GM18517 (cell line): ENCODE data around the gene OXCT1.
"Not testable (repeated sequence)": the region's sequence is repeated elsewhere in the genome, so short reads cannot be mapped to it uniquely, and the experiment has no call there.

Experiments
- ATAC-seq: cut with Tn5 transposase; IDR thresholded peaks from one replicate; pipeline ENCODE4 v1.9.1; 2021; ENCODE audit warnings: mild to moderate bottlenecking, moderate library complexity; ENCODE audit not compliant: unreplicated experiment

OXCT1 gene

DNA sequence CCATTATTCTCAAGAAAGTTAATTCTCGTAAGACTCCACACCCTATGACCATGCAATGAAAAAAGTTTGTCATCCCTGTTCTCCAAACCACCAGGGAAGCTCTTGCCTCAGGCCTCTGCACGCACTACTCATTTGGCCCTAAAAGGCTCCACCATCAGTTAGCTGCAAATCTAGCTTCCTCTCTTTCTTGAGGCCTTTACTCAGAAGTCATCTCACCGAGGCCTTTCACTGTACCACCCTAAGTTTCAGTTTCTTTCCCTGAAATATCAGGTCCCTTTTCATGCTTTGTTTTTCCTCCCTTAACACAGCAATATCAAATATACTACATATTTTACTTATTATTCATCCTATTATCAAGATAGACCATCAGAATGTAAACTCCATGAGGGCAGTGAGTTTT is 39.1 kb downstream of the OXCT1 start:
- ATAC-seq, result no peak

DNA sequence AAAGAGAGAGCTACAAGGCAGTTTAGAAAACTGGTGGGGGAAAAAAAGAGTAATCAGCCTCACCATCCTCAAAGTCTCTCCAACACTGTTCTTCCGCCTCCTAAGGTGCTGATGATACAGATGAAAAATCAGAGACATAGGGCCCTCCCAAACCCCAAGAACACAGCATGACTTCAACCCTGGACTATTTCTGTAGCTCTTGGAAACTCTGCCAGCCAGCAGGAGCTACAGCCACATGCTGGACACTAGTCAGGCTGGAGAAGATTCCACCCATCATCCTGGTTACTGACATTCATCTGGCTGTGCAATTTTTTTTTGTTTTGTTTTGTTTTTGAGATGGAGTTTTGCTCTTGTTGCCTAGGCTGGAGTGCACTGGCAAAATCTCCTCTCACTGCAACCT is 42.4 kb downstream of the OXCT1 start:
- no peak for ATAC-seq

DNA sequence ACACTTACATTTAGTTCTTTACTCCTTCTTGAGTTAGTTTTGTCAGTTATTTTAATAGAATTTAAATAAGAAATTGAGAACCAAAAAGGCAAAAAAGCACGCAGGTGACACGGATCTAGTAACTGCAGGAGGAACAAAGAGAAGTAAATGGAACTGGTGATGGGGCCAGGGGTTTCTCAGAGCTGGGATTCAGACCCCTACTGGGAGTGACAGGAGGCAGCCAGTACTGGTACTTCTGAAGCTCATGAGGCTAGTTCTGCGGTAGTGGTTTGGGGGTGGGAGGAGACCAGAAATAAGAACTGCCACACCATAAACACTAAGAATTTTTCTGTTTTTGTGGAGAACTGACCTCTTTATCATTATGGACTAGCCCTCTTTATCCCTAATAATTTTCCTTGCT is 48.2 kb downstream of the OXCT1 start:
- ATAC-seq, result no peak

DNA sequence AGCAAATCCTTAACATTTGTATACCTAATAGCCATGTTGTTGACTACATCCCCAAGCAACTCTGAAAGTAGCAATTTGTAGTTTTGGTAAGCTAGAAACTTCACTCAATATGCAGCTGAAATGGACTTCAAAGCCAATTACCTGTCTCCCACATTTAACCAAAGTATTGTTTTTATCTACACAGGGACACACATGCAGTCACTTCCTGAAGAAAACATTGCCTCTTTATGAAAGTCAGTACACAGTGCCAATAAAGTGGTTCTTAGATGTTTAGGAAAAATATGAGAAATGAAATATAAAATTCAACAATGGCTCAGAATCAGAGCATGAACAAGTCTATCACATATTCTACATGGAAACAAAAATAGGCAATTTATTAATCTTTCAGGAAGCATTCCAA is 49.2 kb downstream of the OXCT1 start:
- ATAC-seq, result no peak

DNA sequence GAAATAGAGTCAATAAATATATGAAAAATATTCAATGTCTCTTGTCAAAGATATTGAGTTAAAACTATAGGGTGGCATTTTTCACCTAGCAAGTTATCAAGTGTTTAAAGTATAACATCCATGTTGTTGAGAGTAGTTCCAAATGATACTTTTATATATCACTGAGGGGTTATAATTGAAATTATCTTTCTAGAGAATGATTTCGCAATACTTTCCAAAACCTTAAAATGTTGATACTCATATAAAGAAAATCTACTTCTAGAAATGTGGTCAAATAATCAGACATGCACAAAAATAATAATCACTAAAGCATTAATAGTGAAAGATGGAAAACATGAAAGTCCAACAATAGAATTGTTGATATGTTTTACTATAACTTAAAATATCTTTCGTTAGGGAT is 50.1 kb downstream of the OXCT1 start:
- no peak for ATAC-seq

DNA sequence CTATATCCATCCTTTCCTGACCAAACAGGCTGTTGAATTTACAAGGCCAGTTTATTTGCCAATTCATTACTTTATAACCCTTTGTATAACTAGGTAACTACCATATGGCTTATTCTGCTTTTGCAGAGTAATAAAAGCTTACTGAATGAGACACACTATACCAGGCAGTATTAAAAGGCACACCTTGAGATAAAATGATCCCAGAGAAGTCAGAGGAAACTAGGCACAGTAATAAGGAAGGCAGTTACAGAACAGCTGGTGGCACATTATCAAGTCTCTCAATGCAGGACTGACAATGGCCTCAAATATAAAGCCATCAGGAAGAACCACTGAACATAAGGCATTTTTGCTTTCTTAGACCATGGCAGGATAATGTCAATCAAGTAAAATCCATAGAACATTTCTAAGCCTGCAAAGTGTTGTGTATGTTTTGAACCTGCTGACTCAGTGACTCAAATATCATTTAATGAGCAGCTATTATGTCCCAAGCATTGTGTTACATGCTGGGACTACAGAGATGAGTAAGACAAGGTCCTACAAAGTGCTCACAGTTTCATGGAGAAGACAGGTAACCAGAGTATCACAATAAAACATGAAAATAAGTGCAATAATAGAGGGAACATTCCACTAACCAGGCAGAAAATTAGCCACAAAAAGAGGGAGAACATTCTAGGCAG is 52.5 kb downstream of the OXCT1 start:
- no peak for ATAC-seq

DNA sequence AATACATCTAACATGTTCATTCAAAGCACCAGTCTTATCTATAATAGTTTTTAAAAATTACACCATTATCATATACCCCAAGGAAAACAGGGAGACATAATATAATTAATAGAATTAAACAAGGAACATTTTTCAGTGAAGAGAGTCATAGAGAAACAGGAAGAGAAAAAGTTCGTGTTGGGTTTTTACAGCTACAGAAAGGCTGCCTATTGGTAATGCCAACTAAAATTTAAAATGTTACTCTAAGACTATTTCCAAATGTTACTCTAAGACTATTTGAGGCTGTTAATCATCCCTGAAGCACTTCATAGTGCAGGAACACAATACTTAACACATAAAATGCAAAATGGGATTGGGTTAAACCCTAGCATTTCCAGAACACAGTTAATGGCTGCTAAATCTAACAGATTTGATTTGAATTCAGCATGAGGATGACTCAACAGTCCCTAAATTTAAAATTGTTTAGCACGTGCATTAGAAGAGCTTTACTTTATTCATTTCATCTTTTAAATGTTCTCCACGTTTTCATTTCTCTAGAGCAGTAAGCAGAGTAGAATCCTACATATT is 54.5 kb downstream of the OXCT1 start:
- no peak for ATAC-seq

DNA sequence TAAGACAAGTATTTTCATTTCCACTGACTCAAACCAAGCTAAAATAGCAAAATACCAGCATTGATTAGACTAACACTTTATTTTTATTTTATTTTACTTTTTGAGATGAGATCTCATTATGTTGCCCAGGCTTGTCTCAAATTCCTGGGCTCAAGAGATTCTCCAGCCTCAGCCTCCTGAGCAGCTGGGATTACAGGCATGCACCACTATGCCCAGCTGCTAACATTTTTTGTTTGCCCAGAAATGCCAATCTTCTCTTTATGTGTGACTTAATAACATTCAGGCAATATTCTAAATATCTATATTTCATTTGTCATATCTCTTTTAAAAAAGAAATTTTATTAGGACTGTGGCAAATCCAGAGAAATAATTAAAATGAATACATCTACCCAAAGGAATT is 55.0 kb downstream of the OXCT1 start:
- ATAC-seq, result no peak

DNA sequence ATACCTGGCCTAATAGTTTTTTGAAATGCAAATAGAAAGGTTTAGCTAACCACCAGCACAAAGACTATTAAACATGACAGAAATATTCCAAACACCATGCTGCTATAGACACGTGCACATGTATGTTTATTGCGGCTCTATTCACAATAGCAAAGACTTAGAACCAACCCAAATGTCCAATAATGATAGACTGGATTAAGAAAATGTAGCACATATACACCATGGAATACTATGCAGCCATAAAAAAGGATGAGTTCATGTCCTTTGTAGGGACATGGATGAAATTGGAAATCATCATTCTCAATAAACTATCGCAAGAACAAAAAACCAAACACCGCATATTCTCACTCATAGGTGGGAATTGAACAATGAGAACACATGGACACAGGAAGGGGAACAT is 55.9 kb downstream of the OXCT1 start:
- ATAC-seq, result not testable (repeated sequence)

DNA sequence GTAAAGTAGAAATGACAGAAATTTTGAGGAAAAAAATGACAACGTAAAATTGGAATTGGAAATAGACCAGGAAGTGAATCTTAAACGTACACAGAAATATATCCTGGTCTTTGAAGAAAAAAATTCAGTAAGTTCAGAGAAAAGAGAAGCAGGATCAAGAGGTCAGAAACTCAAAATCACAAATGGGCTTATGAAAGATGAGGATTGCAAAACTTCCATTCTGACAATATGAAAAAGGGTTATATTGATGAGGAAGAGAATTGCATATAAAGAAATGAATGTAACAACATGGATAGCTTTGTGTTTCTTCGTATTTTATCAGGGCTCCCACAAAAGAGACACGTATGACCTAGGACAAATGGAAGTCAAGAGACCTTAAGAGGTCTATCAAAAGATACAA is 58.1 kb downstream of the OXCT1 start:
- ATAC-seq, result no peak

DNA sequence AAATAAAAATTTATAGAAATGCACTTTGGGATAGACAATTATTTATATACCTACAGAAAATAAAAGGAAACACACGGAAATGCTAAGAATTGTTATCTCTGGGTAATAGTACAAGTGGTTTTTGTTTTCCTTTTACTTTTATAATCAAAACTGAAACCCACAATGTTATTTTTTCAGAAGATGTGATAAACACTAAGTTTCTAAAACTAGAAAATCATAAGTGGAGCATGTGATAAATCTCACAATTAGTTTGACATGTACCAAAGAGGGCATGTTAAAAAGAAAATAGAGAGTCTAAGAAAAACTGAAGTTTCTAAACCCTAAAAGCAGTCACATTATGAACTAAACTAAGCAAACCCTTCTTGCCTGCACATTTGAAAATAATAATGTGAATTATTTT is 61.1 kb downstream of the OXCT1 start:
- ATAC-seq, result no peak

DNA sequence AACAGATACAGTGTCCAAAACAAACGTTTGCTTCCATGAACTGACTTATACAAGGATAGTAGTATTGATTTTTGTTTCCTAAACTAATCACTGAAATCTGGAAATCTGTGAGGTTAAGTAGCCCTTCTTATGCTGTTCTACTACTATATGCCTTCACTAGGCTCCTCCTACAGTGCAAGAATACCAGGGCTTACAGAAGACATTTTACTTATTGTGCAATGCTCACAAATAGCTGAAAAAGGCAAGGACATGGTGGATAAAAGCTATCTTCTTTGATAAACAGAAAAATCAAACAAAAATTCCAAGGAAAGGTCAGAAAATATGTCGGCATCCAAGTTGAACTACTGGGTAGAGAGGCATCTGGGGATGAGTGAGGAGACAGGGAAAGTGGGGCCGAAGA is 61.9 kb downstream of the OXCT1 start:
- ATAC-seq, result no peak

DNA sequence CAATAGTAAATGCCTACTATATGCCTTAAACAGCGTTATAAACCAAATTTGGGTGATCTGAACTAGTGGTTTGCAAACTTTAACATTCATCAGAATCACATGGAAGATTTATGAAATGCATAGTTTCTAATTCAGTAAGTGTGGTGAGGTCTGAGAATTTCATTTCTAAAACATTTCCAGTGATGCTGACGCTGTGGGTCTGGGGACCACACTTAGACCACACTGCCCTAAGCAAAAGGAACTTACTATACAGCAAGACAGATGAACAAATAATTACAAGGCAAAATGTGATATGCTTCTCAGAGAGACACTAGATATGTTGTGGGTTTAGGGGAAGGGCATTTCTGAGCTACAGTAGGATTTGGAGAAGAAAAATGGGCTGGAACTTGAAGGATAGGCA is 72.6 kb downstream of the OXCT1 start:
- no peak for ATAC-seq

DNA sequence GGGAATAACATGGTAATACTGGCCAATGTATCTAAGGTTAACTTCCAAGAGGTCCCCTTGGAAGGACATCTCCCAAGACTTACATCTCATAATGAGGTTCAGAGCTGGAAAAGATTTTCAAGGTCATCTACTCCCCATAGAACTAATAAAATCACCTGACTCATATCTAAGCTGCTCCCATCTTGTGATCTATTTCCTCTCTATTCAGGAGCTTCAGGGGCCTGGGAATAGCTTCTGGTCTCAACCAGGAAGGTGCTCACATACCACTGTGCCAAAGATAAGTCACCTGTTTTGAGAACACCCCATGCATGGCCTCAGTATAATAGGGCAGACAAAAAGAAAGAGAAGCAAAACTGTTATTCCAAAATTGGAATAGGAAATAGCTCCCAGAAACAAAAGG is 74.2 kb downstream of the OXCT1 start:
- ATAC-seq, result no peak

DNA sequence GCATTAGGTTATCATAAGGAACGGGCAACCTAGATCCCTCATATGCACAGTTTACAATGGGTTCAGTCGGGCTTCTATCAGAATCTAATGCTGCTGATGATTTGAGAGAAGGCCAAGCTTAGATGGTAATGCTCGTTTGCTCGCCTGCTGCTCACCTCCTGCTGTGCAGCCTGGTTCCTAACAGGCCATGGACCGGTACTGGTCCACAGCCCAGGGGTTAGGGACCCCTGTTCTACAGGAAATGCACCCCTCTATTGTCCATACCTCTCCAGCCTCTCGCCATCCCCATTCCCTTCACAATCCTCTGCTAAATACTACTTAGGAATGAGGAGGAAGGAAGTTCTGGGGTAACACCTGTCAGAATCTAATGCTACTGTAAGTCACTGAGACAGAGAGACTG is 75.1 kb downstream of the OXCT1 start:
- ATAC-seq, result no peak

DNA sequence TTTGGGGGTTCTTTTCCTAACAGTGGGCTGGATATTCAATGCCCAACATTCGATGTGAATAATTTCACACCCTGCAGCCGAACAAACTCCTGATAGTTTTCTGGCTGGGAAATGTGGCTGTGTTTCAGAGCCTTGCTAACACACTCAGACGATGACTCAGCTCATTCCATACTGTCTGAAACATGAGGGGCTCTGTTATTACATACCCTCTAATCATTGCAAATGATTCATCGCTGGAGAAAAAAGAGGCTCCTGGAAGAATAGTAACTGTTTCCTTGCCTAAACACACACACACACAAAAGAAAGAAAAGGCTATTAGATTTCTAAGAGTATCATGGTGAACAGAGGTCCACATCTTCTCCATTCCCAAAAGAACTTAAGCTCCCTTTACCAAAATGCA is 75.8 kb downstream of the OXCT1 start:
- ATAC-seq, result no peak

DNA sequence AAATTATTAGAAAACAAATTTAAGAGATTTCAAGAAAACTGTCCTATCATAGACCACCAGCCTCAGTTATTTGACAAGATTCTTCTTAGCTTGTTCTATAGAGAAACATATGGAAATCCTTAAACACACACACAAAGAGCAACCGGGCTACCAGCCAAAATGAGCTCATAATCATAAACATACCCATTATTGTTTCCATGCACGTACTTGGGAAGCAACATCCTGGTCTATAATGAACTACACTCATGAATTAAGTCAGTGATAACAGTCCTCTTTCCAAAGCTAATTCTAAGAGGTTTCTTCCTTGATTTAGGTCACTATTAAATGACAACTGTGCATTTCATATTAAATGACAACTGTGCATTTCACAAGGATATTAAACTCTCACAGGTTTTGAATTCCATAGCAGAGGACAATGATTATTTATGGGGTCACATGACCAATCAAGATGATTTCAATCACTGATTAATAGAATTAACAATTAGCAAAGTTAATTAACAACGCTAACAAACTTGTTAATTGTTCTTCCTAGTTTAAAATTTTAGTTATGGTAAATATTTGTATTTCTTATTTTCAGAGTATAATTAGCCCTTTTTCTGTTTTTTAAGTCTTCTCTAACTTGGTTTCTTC is 77.0 kb downstream of the OXCT1 start:
- ATAC-seq, result no peak

DNA sequence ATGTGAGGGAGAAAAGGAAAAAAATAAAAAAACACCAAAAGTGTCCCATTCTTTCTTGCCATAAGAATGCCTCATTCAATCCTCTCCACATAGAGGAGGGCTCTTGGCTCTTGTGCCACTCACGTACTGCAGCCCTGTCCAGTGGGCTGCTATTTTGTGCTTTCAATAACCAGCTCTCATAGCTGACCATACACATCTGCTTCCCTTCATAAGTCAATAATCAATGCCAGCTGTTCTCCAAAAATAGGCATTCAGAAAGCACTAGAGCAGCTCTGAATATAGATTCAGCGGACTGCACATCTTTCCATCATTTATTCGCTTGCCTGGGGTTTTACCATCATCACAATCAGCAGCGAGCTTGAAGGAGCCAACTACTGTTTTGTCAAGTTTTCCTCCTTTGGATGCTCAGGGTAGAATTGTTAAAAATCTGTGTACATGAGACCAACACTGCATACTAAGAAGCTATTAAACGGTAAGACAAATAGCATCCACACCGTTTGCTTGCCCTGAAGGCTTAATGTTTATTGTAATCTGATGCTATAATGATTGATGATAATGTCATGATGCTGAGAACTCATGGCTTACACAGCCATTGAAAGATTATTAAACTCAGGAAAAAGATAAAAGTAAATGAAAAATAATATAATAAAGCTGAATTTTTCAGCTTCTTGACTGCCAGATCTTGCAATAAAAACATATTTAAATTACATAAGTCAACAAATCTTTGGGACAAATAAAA is 80.0 kb downstream of the OXCT1 start:
- no peak for ATAC-seq

DNA sequence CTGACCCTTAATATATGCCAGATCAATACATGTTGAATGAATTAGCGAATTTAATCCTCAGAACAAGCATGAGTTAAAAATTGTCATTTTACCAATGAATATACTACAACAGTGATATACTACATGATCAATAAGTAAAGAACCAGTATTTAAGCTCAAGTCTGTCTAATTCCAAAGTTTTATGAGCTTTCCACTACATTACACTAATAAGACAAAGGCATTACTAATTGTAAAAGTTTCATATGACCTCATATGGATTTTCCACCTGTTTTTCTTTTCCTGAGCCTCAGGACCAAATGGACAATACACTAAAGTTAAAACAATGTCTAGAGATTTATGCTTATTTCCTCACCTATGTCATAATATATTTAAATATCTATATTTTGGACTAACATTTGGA is 80.8 kb downstream of the OXCT1 start:
- no peak for ATAC-seq

DNA sequence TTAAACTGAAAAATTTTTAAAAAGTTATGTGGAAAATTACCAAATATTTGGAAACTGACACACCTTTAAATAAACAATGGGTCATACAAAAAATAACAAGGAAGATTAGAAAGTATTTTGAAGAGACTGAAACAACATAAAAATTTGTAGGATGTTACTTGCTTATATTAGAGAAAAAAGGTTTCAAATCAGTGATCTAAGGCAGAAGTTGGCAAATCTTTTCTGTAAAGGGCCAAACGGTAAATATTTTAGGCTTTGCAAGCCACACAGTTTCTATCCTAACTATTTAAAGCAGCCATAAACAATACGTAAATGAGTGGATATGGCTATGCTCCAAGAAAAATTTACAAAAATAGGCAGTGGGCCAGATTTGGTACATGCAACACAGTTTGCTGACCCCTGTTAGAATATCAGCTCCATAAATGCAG is 81.3 kb downstream of the OXCT1 start:
- ATAC-seq, result no peak

DNA sequence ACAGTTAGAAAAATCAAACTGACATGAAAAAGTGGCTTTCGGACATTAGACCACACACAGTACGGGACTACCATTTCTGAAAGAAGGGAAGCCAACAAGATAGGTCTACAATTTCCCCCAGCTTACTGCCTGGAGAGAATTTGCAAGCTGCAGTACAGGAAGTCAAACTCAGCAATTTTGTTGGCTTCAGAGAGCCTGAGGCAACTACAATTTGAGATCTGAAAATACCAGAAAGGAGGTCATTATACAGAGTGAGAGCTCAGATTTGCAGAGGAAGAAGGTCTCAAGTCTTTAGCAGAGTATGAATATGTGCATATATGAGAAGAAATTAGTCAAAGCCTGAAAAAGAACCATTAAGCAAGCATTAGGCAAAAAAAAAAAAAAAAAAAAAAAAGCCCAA is 83.0 kb downstream of the OXCT1 start:
- ATAC-seq, result no peak

DNA sequence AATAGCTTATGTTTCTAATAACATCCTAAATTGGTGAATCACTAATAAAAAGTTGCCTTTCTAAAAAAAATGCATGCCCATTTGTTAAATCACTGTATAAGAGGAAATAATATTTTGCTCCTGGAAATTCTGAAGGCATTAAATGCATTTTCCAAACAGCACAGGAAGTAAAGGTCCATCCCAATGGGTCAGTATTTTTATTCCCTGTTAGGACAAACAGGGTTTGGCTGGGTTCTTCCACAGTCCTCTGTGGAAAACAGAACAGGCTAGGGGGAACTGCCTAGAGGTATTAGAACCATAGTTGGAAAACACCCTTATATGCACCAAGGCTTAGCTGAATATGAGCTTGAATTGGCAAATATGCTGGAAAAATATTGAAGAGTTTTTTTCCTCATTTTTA is 85.2 kb downstream of the OXCT1 start:
- no peak for ATAC-seq
